ENCODE data around the gene CFAP161. TPM values are rescaled to one million over a fixed set of nuclear protein-coding genes. Genes with fewer than 3 reads are reported as not detected.
A peak's percentile ranks its signal among the peaks of the same experiment; 100 is the strongest.

The CFAP161 gene
- total and polyA plus RNA-seq, 9 of the 15 experiments (the other 6 are each of a cell fraction or from before 2014, with no cell fraction given), result 25.8 to 83.3 (median 75.6) TPM

DNA sequence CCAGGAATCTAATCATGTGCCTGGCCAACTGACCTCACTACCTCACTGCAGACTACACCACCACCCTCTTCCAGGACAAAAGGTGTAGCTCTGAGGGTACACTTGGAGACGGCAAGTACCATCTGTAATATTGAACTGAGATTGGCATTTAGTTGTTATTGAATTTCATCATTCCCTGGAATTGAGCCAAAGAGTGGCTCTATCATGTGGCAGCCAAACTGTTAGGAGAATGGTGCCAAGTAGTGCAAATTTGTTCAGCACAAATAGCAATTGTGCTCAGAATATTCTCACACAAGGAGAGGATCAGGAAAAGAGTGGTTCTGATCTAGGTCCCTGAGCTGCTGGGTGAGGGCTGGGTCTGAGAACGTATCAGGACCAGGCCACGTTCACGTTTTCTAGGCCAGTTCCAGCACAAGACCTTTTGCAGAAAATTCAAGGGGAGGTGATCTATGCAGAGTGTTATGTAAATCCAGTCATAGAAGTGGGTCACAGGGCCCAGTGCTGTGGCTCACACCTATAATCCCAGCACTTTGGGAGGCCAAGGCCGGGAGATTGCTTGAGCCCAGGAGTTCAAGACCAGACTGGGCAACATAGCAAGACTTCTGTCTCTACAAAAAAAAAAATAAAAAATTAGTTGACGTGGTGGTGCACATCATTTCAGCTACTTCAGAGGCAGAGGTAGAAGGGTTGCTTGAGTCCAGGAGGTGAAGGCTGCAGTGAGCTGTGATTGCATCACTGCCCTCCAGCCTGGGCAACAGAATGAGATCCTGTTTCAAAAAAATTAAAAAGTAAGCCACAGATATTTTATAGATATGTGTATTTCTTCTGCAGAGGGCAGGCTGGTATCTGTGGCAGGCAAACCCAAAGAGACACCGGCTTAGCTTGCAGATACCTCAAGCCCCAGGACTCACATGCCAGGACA lies 31.9 kb upstream of the CFAP161 start:
- ChIA-PET POLR2A (interaction anchor here (0.7 to 0.8 kb wide), 2 partner anchors 55 to 164 kb away, joined by 3 read pairs; no protein-coding TSS in a partner anchor), CTCF (ENCODE audit: low intra/inter-chr PET ratio) (no interaction called here)
- no TSS peak for BruUV-seq (replicated peaks)
- no peaks in the 10 kb centered on the region for H3K27me3 ChIP-seq (ENCODE audit: control insufficient read depth in 2 of 2, insufficient read depth in 2 of 2, low read length in 2 of 2)
- H3K4me2 ChIP-seq (ENCODE audit: insufficient read depth, low read length), result peak overlapping the region; percentile 60; the same call in 1 of the 2 replicates
- peaks cover 71% of the 10 kb centered on the region for H3K79me2 ChIP-seq (ENCODE audit: control insufficient read depth, insufficient read depth, low read length)
- DNase-seq (ENCODE audit: extremely low read depth in 1 of 4, low spot score in 3 of 4), result no peak
- H3K9ac ChIP-seq (ENCODE audit: insufficient read depth in 1 of 2, low read depth in 2 of 2, low read length in 2 of 2), result no peak overlapping the region
- in situ Hi-C loops (cut with MboI), result loop anchor here (5.0 to 25.0 kb wide), 2 partner anchors 105 to 640 kb away; no protein-coding TSS in a partner anchor
- H3K27ac ChIP-seq (ENCODE audit: extremely low read depth, low read depth, low read length), result peak overlapping the region; percentile 36; the same call in 2 of the 3 replicates
- peak overlapping the region; percentile 16; the same call in 1 of the 2 replicates for H2AFZ ChIP-seq (ENCODE audit: low read depth, low read length)
- H3K9me1 ChIP-seq (ENCODE audit: control insufficient read depth, insufficient read depth, low read length), result no peaks in the 10 kb centered on the region
- H3K4me3 ChIP-seq, result peak overlapping the region; percentile 2; the same call in 1 of the 2 replicates
- H4K20me1 ChIP-seq (replicated peaks; ENCODE audit: control insufficient read depth, insufficient read depth, low read length), result no peaks in the 10 kb centered on the region
- intact Hi-C loops (cut with micrococcal nuclease), result no loop called here
- 47% methylated on average over 7 of the region's 7 CpGs for WGBS (ENCODE audit: insufficient coverage, low coverage, missing lambda C conversion rate)
- no peaks in the 10 kb centered on the region for H3K9me3 ChIP-seq (replicated peaks; ENCODE audit: control insufficient read depth, insufficient read depth, low read depth, low read length)
- peaks cover 5% of the 10 kb centered on the region; the same call in 2 of the 3 replicates for H3K36me3 ChIP-seq (ENCODE audit: control insufficient read depth, insufficient read depth, low read length)
- peaks cover 5 to 33% of the 10 kb centered on the region in 2 experiments for H3K4me1 ChIP-seq (replicated peaks in 1 of 2; ENCODE audit: control insufficient read depth in 2 of 2, insufficient read depth in 2 of 2, low read length in 2 of 2)
- FAIRE-seq, result no peak
- ATAC-seq, result no peak; the same call in 2 of the 3 replicates
- TF ChIP-seq CBX8 (IDR thresholded peaks at IDR 0.05; ENCODE audit: borderline replicate concordance, extremely low read depth, low read depth, low read length, poor library complexity, severe bottlenecking) (no peak), ZBED1 (IDR thresholded peaks at IDR 0.05) (no peak), NFIC (IDR thresholded peaks at IDR 0.05) (peak; percentile 84), CXXC5 (CRISPR knock-in tag; IDR thresholded peaks at IDR 0.05) (0 out of 2 replicates have a peak, but pooled peaks have one; percentile 6), ATF3 (IDR thresholded peaks at IDR 0.05) (peak; percentile 83), ATF3 (CRISPR knock-in tag; conservative IDR thresholded peaks at IDR 0.05) (no peak), NR2F6 (CRISPR knock-in tag; IDR thresholded peaks at IDR 0.05) (no peak), ZNF384 (IDR thresholded peaks at IDR 0.05; ENCODE audit: low read depth, low read length) (no peak), CEBPB (tag; IDR thresholded peaks at IDR 0.05) (peak; percentile 61; the same call in 1 of the 2 replicates), ZFP30 (CRISPR knock-in tag; IDR thresholded peaks at IDR 0.05; ENCODE audit: borderline replicate concordance) (no peak), IRF9 (tag; IDR thresholded peaks at IDR 0.05) (no peak), ZBTB9 (CRISPR knock-in tag; IDR thresholded peaks at IDR 0.05) (no peak), KLF10 (CRISPR knock-in tag; IDR thresholded peaks at IDR 0.05) (no peak), FOXM1 (IDR thresholded peaks at IDR 0.05; ENCODE audit: low read depth) (no peak), FOXM1 (CRISPR knock-in tag; IDR thresholded peaks at IDR 0.05; ENCODE audit: low read depth) (no peak)
- TF ChIP-seq, protein P1, sequence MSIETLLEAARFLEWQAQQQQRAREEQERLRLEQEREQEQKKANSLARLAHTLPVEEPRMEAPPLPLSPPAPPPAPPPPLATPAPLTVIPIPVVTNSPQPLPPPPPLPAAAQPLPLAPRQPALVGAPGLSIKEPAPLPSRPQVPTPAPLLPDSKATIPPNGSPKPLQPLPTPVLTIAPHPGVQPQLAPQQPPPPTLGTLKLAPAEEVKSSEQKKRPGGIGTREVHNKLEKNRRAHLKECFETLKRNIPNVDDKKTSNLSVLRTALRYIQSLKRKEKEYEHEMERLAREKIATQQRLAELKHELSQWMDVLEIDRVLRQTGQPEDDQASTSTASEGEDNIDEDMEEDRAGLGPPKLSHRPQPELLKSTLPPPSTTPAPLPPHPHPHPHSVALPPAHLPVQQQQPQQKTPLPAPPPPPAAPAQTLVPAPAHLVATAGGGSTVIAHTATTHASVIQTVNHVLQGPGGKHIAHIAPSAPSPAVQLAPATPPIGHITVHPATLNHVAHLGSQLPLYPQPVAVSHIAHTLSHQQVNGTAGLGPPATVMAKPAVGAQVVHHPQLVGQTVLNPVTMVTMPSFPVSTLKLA (conservative IDR thresholded peaks at IDR 0.05), result no peak
